Stimulated activated CD8-positive, alpha-beta memory T cell treated with anti-CD3 and anti-CD28 coated beads, Interleukin-12 subunit alpha, Interleukin-12 subunit beta, amount 100 ng/mL, for 24 hours (primary cell): ENCODE results near the gene MTMR6.

Experiments used
- DNase-seq: peaks from one replicate; pipeline ENCODE4 v3.0.0-alpha.2; 2020; ENCODE audit errors: extremely low read depth

Gene MTMR6

GRCh38 chr13:25280396-25280795, 6.9 kb downstream of the MTMR6 start:
- DNase-seq: no peak

DNA sequence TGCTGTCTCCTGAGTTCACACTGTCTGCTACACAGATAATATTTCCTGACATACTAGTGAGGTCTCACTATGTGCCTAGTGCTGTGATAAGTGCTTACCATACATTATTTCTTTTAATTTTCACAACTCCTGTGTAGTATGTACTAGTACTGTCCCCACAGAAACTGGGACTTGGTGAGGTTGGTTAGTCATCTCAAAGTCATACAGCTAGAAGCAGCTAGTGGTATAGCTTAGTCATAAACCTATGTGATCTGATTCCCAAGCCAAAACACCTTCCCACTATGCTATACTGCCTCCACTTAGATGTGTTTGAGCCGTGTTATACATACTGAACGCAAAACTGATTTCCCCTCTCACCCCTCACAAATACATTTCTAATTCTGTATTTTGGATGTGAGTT, 10.5 kb downstream of the MTMR6 start:
- DNase-seq: no peak

DNA sequence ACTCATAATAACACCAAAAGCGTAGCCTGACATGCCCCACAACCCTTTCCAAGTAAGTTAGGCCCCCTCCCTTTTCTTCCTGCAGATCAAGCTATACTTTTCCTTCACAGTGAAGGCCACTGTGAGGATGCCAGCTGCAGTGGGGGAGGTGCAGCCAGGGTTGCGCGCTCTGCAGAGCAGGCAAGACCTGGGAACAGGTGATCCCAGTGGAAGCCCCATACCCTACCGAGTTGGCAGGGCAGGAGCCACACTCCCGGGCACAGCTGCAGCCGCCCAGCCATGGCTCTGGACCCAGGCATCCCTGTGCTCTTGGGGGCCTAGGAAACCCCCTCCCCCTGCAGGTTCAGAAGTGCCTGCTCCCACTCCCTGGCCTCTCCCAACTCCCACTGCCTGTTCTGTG, 18.7 kb downstream of the MTMR6 start:
- no peak for DNase-seq

GRCh38 chr13:25267715-25268114, 19.6 kb downstream of the MTMR6 start:
- DNase-seq: no peak

DNA sequence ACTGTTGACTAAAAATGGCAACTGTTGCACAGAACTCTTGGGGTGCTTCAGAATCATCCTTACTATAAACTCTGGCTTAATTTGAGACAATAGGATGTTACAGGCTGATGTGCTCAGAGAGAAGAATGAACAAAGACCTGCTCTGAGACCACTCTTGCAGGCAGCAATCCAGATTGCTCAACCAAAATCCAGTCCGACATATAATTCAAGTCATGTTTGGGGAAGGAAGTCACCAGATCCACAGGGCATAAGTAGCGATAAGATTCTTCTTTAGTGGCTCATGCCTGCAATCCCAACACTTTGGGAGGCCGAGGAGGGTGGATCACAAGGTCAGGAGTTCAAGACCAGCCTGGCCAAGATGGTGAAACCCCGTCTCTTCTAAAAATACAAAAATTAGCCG, 20.6 kb downstream of the MTMR6 start:
- no peak for DNase-seq

- DNase-seq: no peak
These were observed 25.0 kb downstream of the MTMR6 start for GRCh38 chr13:25262261-25262660.

GRCh38 chr13:25253702-25254101, 33.6 kb downstream of the MTMR6 start:
- DNase-seq: no peak

- DNase-seq: no peak
These were observed 34.5 kb downstream of the MTMR6 start for GRCh38 chr13:25252752-25253151.

DNA sequence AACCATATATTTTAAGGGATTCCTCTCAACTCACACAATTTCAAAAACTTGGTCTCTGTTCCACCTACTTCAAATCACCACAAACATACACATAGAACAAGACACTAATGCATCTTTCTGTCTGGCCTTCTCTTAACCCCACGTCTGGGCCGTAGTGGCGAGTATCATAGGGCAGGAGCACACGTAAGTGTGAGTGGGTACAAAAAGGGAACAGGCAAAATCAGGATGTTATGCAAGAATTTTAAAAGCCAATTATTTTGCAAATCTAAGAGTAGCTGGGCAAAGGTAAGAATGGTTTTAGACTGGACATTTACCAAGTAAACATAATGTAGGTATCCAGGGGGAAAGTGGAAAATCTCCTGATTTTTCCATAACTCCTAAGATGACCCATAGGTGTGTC, 35.1 kb downstream of the MTMR6 start:
- DNase-seq: no peak

DNA sequence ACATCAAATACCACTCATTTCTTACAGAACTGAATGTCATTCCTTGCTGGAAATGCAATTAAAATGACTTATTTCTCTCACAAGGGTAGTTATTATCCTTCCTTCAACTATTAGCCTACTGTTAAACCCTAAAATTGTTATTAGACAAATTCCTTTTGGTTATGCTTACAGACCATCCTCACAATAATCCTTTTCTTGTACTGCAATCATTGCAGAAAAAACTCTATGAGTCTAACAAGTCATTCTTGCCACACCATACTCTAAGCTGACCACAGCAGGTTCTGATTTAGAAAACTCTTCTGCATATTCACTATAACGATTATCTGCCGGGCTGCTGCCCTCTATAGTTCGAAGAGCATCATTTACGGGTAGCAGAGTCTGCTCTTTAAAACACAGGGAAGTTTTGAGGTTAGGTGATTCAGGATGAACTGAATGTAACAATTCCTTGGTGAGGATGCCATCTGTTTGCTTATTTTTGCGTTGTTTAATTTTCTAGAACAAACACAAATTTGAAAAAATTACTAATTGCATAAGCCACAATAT, 38.2 kb downstream of the MTMR6 start:
- no peak for DNase-seq

DNA sequence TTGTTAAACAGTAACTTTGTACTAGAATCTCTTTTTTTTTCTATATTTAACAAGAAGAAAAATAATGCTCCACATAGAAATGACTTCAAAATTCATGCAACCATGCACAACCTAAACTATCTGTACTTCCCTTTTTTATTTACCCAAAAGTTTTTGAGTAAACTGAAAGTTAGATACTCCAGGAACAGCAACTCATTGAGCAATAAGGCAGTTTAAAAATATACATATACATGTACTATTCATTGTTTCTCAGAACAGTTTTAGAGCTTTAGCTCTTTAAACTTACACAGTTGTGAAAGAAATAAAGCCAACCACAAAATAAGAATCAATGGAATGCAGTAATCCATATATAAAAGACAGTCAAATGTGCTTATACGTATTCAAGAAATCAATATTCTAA, 39.2 kb downstream of the MTMR6 start:
- DNase-seq: no peak

GRCh38 chr13:25247360-25247759, 39.9 kb downstream of the MTMR6 start:
- DNase-seq: no peak

- DNase-seq: no peak
These were observed 43.2 kb downstream of the MTMR6 start for GRCh38 chr13:25244123-25244522.

GRCh38 chr13:25242956-25243355, 44.3 kb downstream of the MTMR6 start:
- DNase-seq: no peak

DNA sequence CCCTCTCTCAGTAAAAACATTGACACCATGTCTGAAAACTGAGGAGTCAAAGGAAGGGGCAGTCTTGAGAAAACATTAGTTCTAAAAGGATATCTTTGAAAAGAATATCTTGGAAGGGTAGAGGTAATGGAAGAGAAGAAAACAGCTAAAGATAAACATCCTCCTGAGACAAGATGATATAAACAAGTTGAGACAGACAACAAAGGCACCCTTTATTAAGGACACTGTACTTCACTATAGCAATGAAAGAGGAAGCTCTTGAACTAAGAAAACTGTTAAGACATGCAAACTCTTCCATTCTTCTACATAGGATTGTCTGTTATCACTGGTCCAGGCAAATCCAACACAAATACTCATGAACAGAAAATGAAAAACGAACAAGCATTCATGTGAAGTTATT, 46.3 kb downstream of the MTMR6 start:
- no peak for DNase-seq

- DNase-seq: no peak
These were observed 50.2 kb downstream of the MTMR6 start for GRCh38 chr13:25237083-25237482.

GRCh38 chr13:25233861-25234260, 53.4 kb downstream of the MTMR6 start:
- no peak for DNase-seq

GRCh38 chr13:25232937-25233515, 54.3 kb downstream of the MTMR6 start:
- DNase-seq: no peak

DNA sequence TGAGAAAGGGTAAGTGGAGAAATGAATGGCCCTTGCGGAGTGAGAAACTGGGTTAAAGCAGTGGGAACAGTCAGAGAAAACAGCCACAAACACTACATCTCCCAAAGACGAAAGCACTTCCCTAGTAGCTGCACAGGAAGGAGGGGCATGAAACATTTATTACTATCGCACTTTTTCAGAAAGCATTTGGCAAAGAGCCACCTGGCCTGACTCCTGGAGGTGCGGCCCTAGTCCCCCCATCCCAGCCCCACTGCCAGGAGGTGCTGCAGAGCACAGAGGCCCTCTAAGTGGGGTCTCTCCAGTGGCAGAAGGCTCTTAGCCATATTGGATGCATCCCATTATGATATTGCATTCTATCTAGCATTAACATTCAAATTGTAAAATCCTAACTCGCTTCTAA, 55.8 kb downstream of the MTMR6 start:
- no peak for DNase-seq

GRCh38 chr13:25227690-25228089, 59.6 kb downstream of the MTMR6 start:
- no peak for DNase-seq

- DNase-seq: no peak
These were observed 61.3 kb downstream of the MTMR6 start for GRCh38 chr13:25225970-25226369.

- DNase-seq: no peak
These were observed 63.1 kb downstream of the MTMR6 start for GRCh38 chr13:25224151-25224550.

GRCh38 chr13:25222740-25223139, 64.5 kb downstream of the MTMR6 start:
- DNase-seq: no peak

DNA sequence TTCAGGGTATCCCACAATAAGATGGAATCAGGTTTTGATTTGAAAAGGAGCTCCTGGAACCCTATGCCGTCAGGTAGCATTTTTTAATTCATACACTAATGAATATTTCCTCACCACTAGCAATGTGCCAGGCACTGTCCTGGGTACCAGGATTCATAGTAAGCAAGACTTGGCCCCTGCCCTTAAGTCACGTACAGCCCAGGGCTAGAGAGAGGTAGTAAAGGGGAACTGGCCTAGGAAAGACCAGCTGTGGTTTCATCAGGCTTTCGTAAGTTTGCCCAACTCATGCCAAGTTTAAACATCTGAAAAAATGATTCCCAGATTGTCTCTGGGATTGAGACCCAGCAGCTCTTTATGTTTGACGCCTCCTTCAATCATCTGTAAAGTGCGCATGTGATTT, 69.3 kb downstream of the MTMR6 start:
- DNase-seq: no peak
